Measurements from ENCODE around the gene KLF16.

The KLF16 gene

GRCh38 chr19:1840541-1841115 is 22.8 kb downstream of the KLF16 start:
- no peak for DNase-seq (ENCODE audit: low read depth)

- no peak for DNase-seq (ENCODE audit: low read depth)
Measured at GRCh38 chr19:1839658-1840540, 23.5 kb downstream of the KLF16 start.

GRCh38 chr19:1837625-1838105 is 25.7 kb downstream of the KLF16 start:
- DNase-seq (ENCODE audit: low read depth) = no peak

- DNase-seq (ENCODE audit: low read depth) = no peak
Measured at GRCh38 chr19:1837222-1837565, 26.2 kb downstream of the KLF16 start.

- no peak for DNase-seq (ENCODE audit: low read depth)
Measured at GRCh38 chr19:1836458-1837221, 26.7 kb downstream of the KLF16 start.

- no peak for DNase-seq (ENCODE audit: low read depth)
Measured at GRCh38 chr19:1833540-1833939, 29.8 kb downstream of the KLF16 start.

GRCh38 chr19:1832046-1832663 is 31.2 kb downstream of the KLF16 start:
- DNase-seq (ENCODE audit: low read depth) = no peak

- no peak for DNase-seq (ENCODE audit: low read depth)
Measured at GRCh38 chr19:1830978-1831377, 32.4 kb downstream of the KLF16 start.

GRCh38 chr19:1830568-1830967 is 32.8 kb downstream of the KLF16 start:
- DNase-seq (ENCODE audit: low read depth) = no peak

GRCh38 chr19:1829958-1830357 is 33.4 kb downstream of the KLF16 start:
- no peak for DNase-seq (ENCODE audit: low read depth)

- no peak for DNase-seq (ENCODE audit: low read depth)
Measured at GRCh38 chr19:1828279-1829238, 34.8 kb downstream of the KLF16 start.

- no peak for DNase-seq (ENCODE audit: low read depth)
Measured at GRCh38 chr19:1827566-1828278, 35.7 kb downstream of the KLF16 start.

GRCh38 chr19:1826557-1827521 is 36.5 kb downstream of the KLF16 start:
- no peak for DNase-seq (ENCODE audit: low read depth)

- peak; percentile 44 for DNase-seq (ENCODE audit: low read depth)
Measured at GRCh38 chr19:1825909-1826556, 37.3 kb downstream of the KLF16 start.

GRCh38 chr19:1824252-1824622 is 39.1 kb downstream of the KLF16 start:
- DNase-seq (ENCODE audit: low read depth) = no peak

GRCh38 chr19:1823539-1824251 is 39.7 kb downstream of the KLF16 start:
- no peak for DNase-seq (ENCODE audit: low read depth)

GRCh38 chr19:1823020-1823419 is 40.4 kb downstream of the KLF16 start:
- no peak for DNase-seq (ENCODE audit: low read depth)

GRCh38 chr19:1822210-1822609 is 41.2 kb downstream of the KLF16 start:
- DNase-seq (ENCODE audit: low read depth) = no peak
